ENCODE data around the gene SEL1L2. TPM values are rescaled to one million over a fixed set of nuclear protein-coding genes. Genes with fewer than 3 reads are reported as not detected.
"Not testable (repeated sequence)": the region's sequence is repeated elsewhere in the genome, so short reads cannot be mapped to it uniquely, and the experiment has no call there.

SEL1L2 gene
- not detected for total RNA-seq

GRCh38 chr20:13990465-13990864 is at the start of gene SEL1L2:
Gene SEL1L2, minus strand, starts transcription at chr20:13990614. Its CDS starts 80 bp downstream, at chr20:13990534.
- Mint-ChIP-seq H3K4me1 (no peaks in the 10 kb centered on the region), H3K36me3 (no peaks in the 10 kb centered on the region), H3K9me3 (ENCODE audit: low read depth) (peaks cover 2% of the 10 kb centered on the region), H3K27me3 (no peaks in the 10 kb centered on the region), H3K27ac (no peak within 1 kb of the TSS), H3K4me3 (no peak within 1 kb of the TSS)
- CTCF ChIA-PET, result no interaction called here
- DNase-seq (no peak), ATAC-seq (no peak)

- Mint-ChIP-seq H3K27me3 (no peaks in the 10 kb centered on the region), H3K4me1 (no peaks in the 10 kb centered on the region), H3K4me3 (no peak overlapping the region), H3K36me3 (no peaks in the 10 kb centered on the region), H3K9me3 (ENCODE audit: low read depth) (no peaks in the 10 kb centered on the region), H3K27ac (no peak overlapping the region)
- DNase-seq (no peak), ATAC-seq (no peak)
- CTCF ChIA-PET, result no interaction called here
Measured at GRCh38 chr20:14036567-14036966, 46.2 kb upstream of the SEL1L2 start.

GRCh38 chr20:14033310-14033709 is 42.9 kb upstream of the SEL1L2 start:
- ATAC-seq, result no peak
- no peak for DNase-seq
- Mint-ChIP-seq H3K9me3 (ENCODE audit: low read depth) (no peaks in the 10 kb centered on the region), H3K36me3 (no peaks in the 10 kb centered on the region), H3K4me3 (no peak overlapping the region), H3K4me1 (no peaks in the 10 kb centered on the region), H3K27me3 (no peaks in the 10 kb centered on the region), H3K27ac (no peak overlapping the region)
- CTCF ChIA-PET, result no interaction called here

GRCh38 chr20:14030991-14031390 is 40.6 kb upstream of the SEL1L2 start:
- Mint-ChIP-seq H3K36me3 (no peaks in the 10 kb centered on the region), H3K4me1 (no peaks in the 10 kb centered on the region), H3K4me3 (no peak overlapping the region), H3K27ac (no peak overlapping the region), H3K9me3 (ENCODE audit: low read depth) (no peaks in the 10 kb centered on the region), H3K27me3 (no peaks in the 10 kb centered on the region)
- CTCF ChIA-PET, result no interaction called here
- ATAC-seq (no peak), DNase-seq (no peak)

- DNase-seq (no peak), ATAC-seq (no peak)
- Mint-ChIP-seq H3K9me3 (ENCODE audit: low read depth) (peaks cover 11% of the 10 kb centered on the region), H3K4me3 (no peak overlapping the region), H3K4me1 (no peaks in the 10 kb centered on the region), H3K27me3 (no peaks in the 10 kb centered on the region), H3K27ac (no peak overlapping the region), H3K36me3 (no peaks in the 10 kb centered on the region)
- CTCF ChIA-PET, result no interaction called here
Measured at GRCh38 chr20:14012671-14013070, 22.3 kb upstream of the SEL1L2 start.

- no peak overlapping the region for H3K4me3 Mint-ChIP-seq
- CTCF ChIA-PET, result no interaction called here
Measured at GRCh38 chr20:14009208-14009607, 18.8 kb upstream of the SEL1L2 start.

GRCh38 chr20:14005996-14006395 is 15.6 kb upstream of the SEL1L2 start:
- H3K9me3 Mint-ChIP-seq (ENCODE audit: low read depth), result peaks cover 7% of the 10 kb centered on the region
- DNase-seq (no peak), ATAC-seq (no peak)
- CTCF ChIA-PET, result no interaction called here
- no peaks in the 10 kb centered on the region for H3K4me1 Mint-ChIP-seq
- H3K4me3 Mint-ChIP-seq, result no peak overlapping the region
- no peaks in the 10 kb centered on the region for H3K36me3 Mint-ChIP-seq
- no peak overlapping the region for H3K27ac Mint-ChIP-seq
- H3K27me3 Mint-ChIP-seq, result no peaks in the 10 kb centered on the region

More at GRCh38 chr20:14009208-14009607, 18.8 kb upstream of the SEL1L2 start:
- Mint-ChIP-seq H3K27me3 (no peaks in the 10 kb centered on the region), H3K9me3 (ENCODE audit: low read depth) (peaks cover 13% of the 10 kb centered on the region), H3K27ac (no peak overlapping the region), H3K36me3 (no peaks in the 10 kb centered on the region), H3K4me1 (no peaks in the 10 kb centered on the region)
- DNase-seq, result no peak
- ATAC-seq, result no peak

- Mint-ChIP-seq H3K4me3 (no peak overlapping the region), H3K9me3 (ENCODE audit: low read depth) (peaks cover 5% of the 10 kb centered on the region), H3K27me3 (peaks cover 9% of the 10 kb centered on the region), H3K27ac (no peak overlapping the region), H3K4me1 (peaks cover 4% of the 10 kb centered on the region), H3K36me3 (no peaks in the 10 kb centered on the region)
- no peak for DNase-seq
- CTCF ChIA-PET, result no interaction called here
- ATAC-seq, result no peak
Measured at GRCh38 chr20:14000917-14001316, 10.5 kb upstream of the SEL1L2 start.

- Mint-ChIP-seq H3K4me3 (no peak overlapping the region), H3K4me1 (peaks cover 4% of the 10 kb centered on the region), H3K36me3 (no peaks in the 10 kb centered on the region), H3K27ac (no peak overlapping the region), H3K27me3 (peaks cover 9% of the 10 kb centered on the region), H3K9me3 (ENCODE audit: low read depth) (peaks cover 7% of the 10 kb centered on the region)
- no peak for ATAC-seq
- DNase-seq, result no peak
- CTCF ChIA-PET, result no interaction called here
Measured at GRCh38 chr20:13996265-13996664, 5.9 kb upstream of the SEL1L2 start.

- Mint-ChIP-seq H3K36me3 (no peaks in the 10 kb centered on the region), H3K27ac (no peak overlapping the region), H3K9me3 (ENCODE audit: low read depth) (peaks cover 7% of the 10 kb centered on the region), H3K4me1 (peaks cover 4% of the 10 kb centered on the region), H3K27me3 (peaks cover 9% of the 10 kb centered on the region), H3K4me3 (no peak overlapping the region)
- DNase-seq (no peak), ATAC-seq (no peak)
- CTCF ChIA-PET, result no interaction called here
Measured at GRCh38 chr20:13995841-13996240, 5.4 kb upstream of the SEL1L2 start.

- peak; percentile 45 for ATAC-seq
- CTCF ChIA-PET, result no interaction called here
- Mint-ChIP-seq H3K27ac (no peak within 1 kb of the TSS), H3K4me1 (peaks cover 4% of the 10 kb centered on the region), H3K27me3 (peaks cover 9% of the 10 kb centered on the region), H3K36me3 (no peaks in the 10 kb centered on the region), H3K9me3 (ENCODE audit: low read depth) (peaks cover 7% of the 10 kb centered on the region), H3K4me3 (no peak within 1 kb of the TSS)
- DNase-seq, result no peak
Measured at GRCh38 chr20:13995086-13995665, 4.8 kb upstream of the SEL1L2 start, which contains the start of gene MACROD2. Gene MACROD2, plus strand, starts transcription at chr20:13995516.

- H3K36me3 Mint-ChIP-seq; H3K4me1 Mint-ChIP-seq; CTCF ChIA-PET; H3K27ac Mint-ChIP-seq; H3K9me3 Mint-ChIP-seq (ENCODE audit: low read depth); H3K4me3 Mint-ChIP-seq; DNase-seq; H3K27me3 Mint-ChIP-seq; ATAC-seq: not testable (repeated sequence)
Measured at GRCh38 chr20:13991955-13992354, 1.5 kb upstream of the SEL1L2 start.

GRCh38 chr20:13991311-13991710 is 897 bp upstream of the SEL1L2 start:
- peaks cover 2% of the 10 kb centered on the region for H3K9me3 Mint-ChIP-seq (ENCODE audit: low read depth)
- DNase-seq (no peak), ATAC-seq (no peak)
- H3K36me3 Mint-ChIP-seq, result no peaks in the 10 kb centered on the region
- H3K4me3 Mint-ChIP-seq, result no peak overlapping the region
- no peak overlapping the region for H3K27ac Mint-ChIP-seq
- CTCF ChIA-PET, result no interaction called here
- peaks cover 3% of the 10 kb centered on the region for H3K27me3 Mint-ChIP-seq
- H3K4me1 Mint-ChIP-seq, result peaks cover 3% of the 10 kb centered on the region

- Mint-ChIP-seq H3K36me3 (no peaks in the 10 kb centered on the region), H3K9me3 (ENCODE audit: low read depth) (peaks cover 2% of the 10 kb centered on the region), H3K27ac (no peak overlapping the region), H3K27me3 (no peaks in the 10 kb centered on the region), H3K4me3 (no peak overlapping the region), H3K4me1 (no peaks in the 10 kb centered on the region)
- CTCF ChIA-PET, result no interaction called here
- no peak for ATAC-seq
- no peak for DNase-seq
Measured at GRCh38 chr20:13984211-13984610, 6.2 kb downstream of the SEL1L2 start.

GRCh38 chr20:13960525-13960924 is 29.9 kb downstream of the SEL1L2 start:
- CTCF ChIA-PET, result no interaction called here
- Mint-ChIP-seq H3K36me3 (no peaks in the 10 kb centered on the region), H3K4me1 (no peaks in the 10 kb centered on the region), H3K9me3 (ENCODE audit: low read depth) (peaks cover 7% of the 10 kb centered on the region), H3K27me3 (no peaks in the 10 kb centered on the region), H3K4me3 (no peak overlapping the region), H3K27ac (no peak overlapping the region)
- no peak for ATAC-seq
- no peak for DNase-seq
